Prostate gland (tissue), 2 donors: Measurements from ENCODE around the gene CACNA1H.

Experiments
- CTCF ChIP-seq, 4 experiments: fragments of 200-600 bp in 2 of 4; fragments of 450-650 bp in 2 of 4; sonication (generic) in 2 of 4; IDR thresholded peaks; 1 replicate in 3 of 4; 2 replicates in 1 of 4; pipeline ENCODE4 v1.5.1; 2016 to 2019; ENCODE audit warnings: antibody characterized with exemption in 4 of 4, mild to moderate bottlenecking in 2 of 4, moderate library complexity in 2 of 4
- POLR2A ChIP-seq: fragments of 450-650 bp; IDR thresholded peaks from one replicate; pipeline ENCODE4 v1.6.1; 2016; ENCODE audit warnings: antibody characterized with exemption, mild to moderate bottlenecking
- POLR2AphosphoS5 ChIP-seq: sonication (generic); formaldehyde crosslinking; IDR thresholded peaks from one replicate; pipeline ENCODE4 v1.6.1; 2017; ENCODE audit warnings: antibody characterized with exemption

GRCh38 chr16:1156055-1156982 is 3.4 kb downstream of the CACNA1H start:
- TF ChIP-seq CTCF (IDR thresholded peaks at IDR 0.05) (no peak), POLR2AphosphoS5 (no peak), POLR2A (no peak)
